PC-3 (cell line): ENCODE measurements around the gene PREB. TPM values are rescaled to one million over a fixed set of nuclear protein-coding genes. Genes with fewer than 3 reads are reported as not detected.

ENCODE experiments used
- ATAC-seq: fragments of 200-7000 bp; cut with Tn5 transposase; 2 replicates; pipeline ENCODE4 v1.9.1; 2020; ENCODE audit warnings: mild to moderate bottlenecking, moderate library complexity
- BruUV-seq: library from RNA; stranded (reverse); fragments of 400-500 nt; replicated peaks from 2 replicates; lab custom pipeline; 2021; lab: Mats Ljungman, UMichigan
- CTCF ChIA-PET: fragments of 300-600 bp; sonication (Branson Sonifier 250); formaldehyde crosslinking; loops from one replicate; lab custom pipeline; 2022; ENCODE audit warnings: antibody characterized with exemption; lab: Charles Lee
- POLR2A ChIA-PET: fragments of 300-600 bp; sonication (Branson Sonifier 250); formaldehyde crosslinking; loops from one replicate; lab custom pipeline; 2022; ENCODE audit warnings: antibody characterized with exemption; ENCODE audit not compliant: unreplicated experiment; lab: Charles Lee
- DNase-seq: peaks from one replicate; pipeline ENCODE4 v3.0.0-alpha.2; 2015
- H2AFZ ChIP-seq: fragments of 300-600 bp; sonication (generic); 2 replicates; pipeline ENCODE4 v1.6.0; 2016; ENCODE audit warnings: antibody characterized with exemption, low read length
- H3F3A ChIP-seq: fragments of 300-600 bp; sonication (generic); one replicate; pipeline ENCODE4 v1.6.0; 2017; ENCODE audit warnings: antibody characterized with exemption, low read length, control low read depth, mild to moderate bottlenecking; ENCODE audit not compliant: unreplicated experiment
- H3K27ac ChIP-seq: fragments of 300-600 bp; sonication (generic); 2 replicates; pipeline ENCODE4 v1.5.1; 2016; ENCODE audit warnings: mild to moderate bottlenecking, low read length
- H3K27me3 ChIP-seq: fragments of 300-600 bp; sonication (generic); 2 replicates; pipeline ENCODE4 v1.6.1; 2016; ENCODE audit warnings: low read length, mixed read lengths
- H3K36me3 ChIP-seq: fragments of 300-600 bp; sonication (generic); 2 replicates; pipeline ENCODE4 v1.6.1; 2016; ENCODE audit warnings: low read depth, mixed run types, low read length, mixed read lengths
- H3K4me1 ChIP-seq: fragments of 300-600 bp; sonication (generic); 2 replicates; pipeline ENCODE4 v1.5.1; 2016; ENCODE audit warnings: low read length; ENCODE audit not compliant: insufficient read depth
- H3K4me2 ChIP-seq: fragments of 300-600 bp; sonication (generic); 2 replicates; pipeline ENCODE4 v1.6.0; 2016; ENCODE audit warnings: low read length
- H3K4me3 ChIP-seq: fragments of 300-600 bp; sonication (generic); 2 replicates; pipeline ENCODE4 v1.5.1; 2016; ENCODE audit warnings: mild to moderate bottlenecking, low read length, mixed read lengths
- H3K79me2 ChIP-seq: fragments of 300-600 bp; sonication (generic); 2 replicates; pipeline ENCODE4 v1.6.1; 2017; ENCODE audit warnings: low read length, mixed read lengths
- H3K9ac ChIP-seq: fragments of 300-600 bp; sonication (generic); 2 replicates; pipeline ENCODE4 v1.6.0; 2016; ENCODE audit warnings: mild to moderate bottlenecking, low read length
- H3K9me2 ChIP-seq: fragments of 300-600 bp; sonication (generic); replicated peaks from 2 replicates; pipeline ENCODE4 v1.6.1; 2016; ENCODE audit warnings: mixed run types, low read length, mixed read lengths
- H3K9me3 ChIP-seq: fragments of 300-600 bp; sonication (generic); 2 replicates; pipeline ENCODE4 v1.6.1; 2016; ENCODE audit warnings: low read length, mixed read lengths
- H4K20me1 ChIP-seq: fragments of 300-600 bp; sonication (generic); 2 replicates; pipeline ENCODE4 v1.6.1; 2016; ENCODE audit warnings: low read length, mixed read lengths
- EZH2 ChIP-seq: fragments of 300-600 bp; sonication (generic); IDR thresholded peaks from one replicate; pipeline ENCODE4 v1.6.1; 2017; ENCODE audit warnings: antibody characterized with exemption, mild to moderate bottlenecking, low read length; ENCODE audit not compliant: unreplicated experiment
- EZH2phosphoT487 ChIP-seq: fragments of 300-600 bp; sonication (generic); IDR thresholded peaks from 2 replicates; pipeline ENCODE4 v1.6.1; 2018; ENCODE audit warnings: mild to moderate bottlenecking, antibody characterized with exemption, low read length, borderline replicate concordance
- intact Hi-C: fragments of 100-400 bp; cut with micrococcal nuclease; formaldehyde crosslinking; loops from 2 replicates; pipeline ENCODE4 v1.9.0; 2023
- total RNA-seq: library from RNA; depleted of rRNA; stranded (reverse); fragments of >200 nt; gene quantifications from 2 replicates; pipeline ENCODE4 v1.2.3, GENCODE V29; 2014
- TF ChIP-seq, protein P1 (sequence below): fragments of 300-600 bp; sonication (generic); conservative IDR thresholded peaks from 2 replicates; pipeline ENCODE4 v1.5.1; 2017; ENCODE audit warnings: antibody characterized with exemption, low read depth, mild to moderate bottlenecking, low read length

Gene PREB
- total RNA-seq, 1 experiment from 2014 or later: 85.6 TPM

DNA sequence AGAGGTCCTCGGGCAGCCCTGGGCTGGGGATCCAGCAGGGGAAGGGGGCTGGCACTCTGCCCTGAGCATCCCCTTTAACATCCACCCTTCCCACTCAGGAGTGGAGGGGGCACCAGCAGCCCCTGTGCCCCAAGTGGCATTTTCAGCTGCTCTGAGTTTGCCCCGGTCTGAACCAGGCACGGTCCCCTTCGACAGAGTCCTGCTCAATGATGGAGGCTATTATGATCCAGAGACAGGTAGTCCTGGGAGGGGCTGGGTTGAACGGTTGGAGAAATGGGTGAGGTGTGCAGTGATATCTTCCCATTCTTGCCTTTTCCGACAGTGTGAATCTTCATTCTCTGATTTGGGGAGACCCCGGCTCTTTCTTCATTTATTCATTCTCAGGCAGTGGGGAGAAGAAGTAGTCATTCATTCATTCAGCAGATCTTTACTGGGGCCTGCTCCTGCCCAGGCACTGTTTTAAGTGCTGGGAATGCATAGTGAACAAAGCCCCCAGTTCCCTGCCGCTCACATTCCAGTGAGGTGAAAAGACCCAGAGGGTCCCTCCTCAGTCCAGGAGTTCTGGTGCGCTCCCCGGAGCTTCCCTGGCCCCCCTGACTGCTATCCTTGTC, 49.3 kb downstream of the PREB start:
- peak overlapping the region; percentile 97 for H2AFZ ChIP-seq
- H3K4me1 ChIP-seq: peaks cover 19% of the 10 kb centered on the region; the same call in 1 of the 2 replicates
- H3K79me2 ChIP-seq: no peaks in the 10 kb centered on the region
- no peak for DNase-seq
- CTCF ChIA-PET: interaction anchor here (0.6 kb wide), 1 partner anchor 106 kb away, joined by 3 read pairs; no protein-coding TSS in a partner anchor
- peak overlapping the region; percentile 98 for H3K4me2 ChIP-seq
- no peaks in the 10 kb centered on the region for H3K27me3 ChIP-seq
- H3K27ac ChIP-seq: no peak overlapping the region
- H3F3A ChIP-seq: no peaks in the 10 kb centered on the region
- no peaks in the 10 kb centered on the region for H4K20me1 ChIP-seq
- H3K36me3 ChIP-seq: no peaks in the 10 kb centered on the region
- POLR2A ChIA-PET: interaction anchor here (0.6 kb wide), 1 partner anchor 178 kb away, joined by 5 read pairs; no protein-coding TSS in a partner anchor
- H3K9me2 ChIP-seq: no peaks in the 10 kb centered on the region
- peak overlapping the region; percentile 80; the same call in 1 of the 2 replicates for H3K9ac ChIP-seq
- TSS peak; percentile 66 for BruUV-seq
- TF ChIP-seq, protein P1, sequence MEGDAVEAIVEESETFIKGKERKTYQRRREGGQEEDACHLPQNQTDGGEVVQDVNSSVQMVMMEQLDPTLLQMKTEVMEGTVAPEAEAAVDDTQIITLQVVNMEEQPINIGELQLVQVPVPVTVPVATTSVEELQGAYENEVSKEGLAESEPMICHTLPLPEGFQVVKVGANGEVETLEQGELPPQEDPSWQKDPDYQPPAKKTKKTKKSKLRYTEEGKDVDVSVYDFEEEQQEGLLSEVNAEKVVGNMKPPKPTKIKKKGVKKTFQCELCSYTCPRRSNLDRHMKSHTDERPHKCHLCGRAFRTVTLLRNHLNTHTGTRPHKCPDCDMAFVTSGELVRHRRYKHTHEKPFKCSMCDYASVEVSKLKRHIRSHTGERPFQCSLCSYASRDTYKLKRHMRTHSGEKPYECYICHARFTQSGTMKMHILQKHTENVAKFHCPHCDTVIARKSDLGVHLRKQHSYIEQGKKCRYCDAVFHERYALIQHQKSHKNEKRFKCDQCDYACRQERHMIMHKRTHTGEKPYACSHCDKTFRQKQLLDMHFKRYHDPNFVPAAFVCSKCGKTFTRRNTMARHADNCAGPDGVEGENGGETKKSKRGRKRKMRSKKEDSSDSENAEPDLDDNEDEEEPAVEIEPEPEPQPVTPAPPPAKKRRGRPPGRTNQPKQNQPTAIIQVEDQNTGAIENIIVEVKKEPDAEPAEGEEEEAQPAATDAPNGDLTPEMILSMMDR: no peak
- TF ChIP-seq EZH2: no peak
- ATAC-seq: no peak
- intact Hi-C loops: loop anchor here (1.0 kb wide), 1 partner anchor 124 kb away; no protein-coding TSS in a partner anchor
- H3K9me3 ChIP-seq: no peaks in the 10 kb centered on the region
- H3K4me3 ChIP-seq: peak overlapping the region; percentile 86

DNA sequence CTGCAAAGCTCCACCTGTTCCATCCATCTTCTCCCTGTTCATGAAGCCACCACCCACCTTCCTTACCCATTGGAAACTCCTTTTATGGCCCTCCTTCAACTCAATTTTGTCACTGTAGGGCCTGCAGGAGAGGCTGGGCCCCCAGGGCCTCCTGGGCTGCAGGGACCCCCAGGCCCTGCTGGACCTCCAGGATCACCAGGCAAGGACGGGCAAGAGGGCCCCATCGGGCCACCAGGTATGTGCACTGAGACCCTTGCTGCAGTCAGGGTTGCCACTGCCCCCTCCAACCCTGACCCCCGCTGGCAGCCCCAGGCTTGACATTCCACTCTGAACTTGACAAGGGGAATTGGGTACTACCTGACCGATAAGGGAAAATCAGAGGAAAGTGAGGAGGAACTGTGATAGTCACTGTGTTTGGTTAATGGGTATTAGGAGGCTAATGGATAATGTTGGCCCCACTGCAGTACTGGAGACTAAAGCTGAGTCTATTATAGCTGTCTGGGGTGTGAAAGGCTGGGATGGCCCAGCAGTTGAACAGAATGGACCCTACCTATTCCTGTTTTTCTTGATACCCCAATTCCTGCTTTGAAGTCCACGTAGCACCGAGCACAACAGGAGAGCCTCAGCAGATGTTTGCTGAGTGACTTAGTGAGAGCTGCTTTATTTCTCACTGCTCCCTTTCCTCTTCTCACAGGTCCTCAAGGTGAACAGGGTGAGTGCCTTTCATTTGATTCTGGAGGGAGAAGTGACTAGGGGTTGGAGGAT, 50.0 kb downstream of the PREB start:
- H3K9me2 ChIP-seq: no peaks in the 10 kb centered on the region
- H3K36me3 ChIP-seq: no peaks in the 10 kb centered on the region
- no peaks in the 10 kb centered on the region for H3K27me3 ChIP-seq
- H4K20me1 ChIP-seq: no peaks in the 10 kb centered on the region
- peaks cover 19% of the 10 kb centered on the region; the same call in 1 of the 2 replicates for H3K4me1 ChIP-seq
- H3K27ac ChIP-seq: no peak overlapping the region
- H3K4me2 ChIP-seq: no peak overlapping the region
- no TSS peak for BruUV-seq
- intact Hi-C loops: loop anchor here (1.0 kb wide), 1 partner anchor 123 kb away; no protein-coding TSS in a partner anchor
- H3K9me3 ChIP-seq: no peaks in the 10 kb centered on the region
- no peak overlapping the region for H3K4me3 ChIP-seq
- no peak overlapping the region for H2AFZ ChIP-seq
- ATAC-seq (no peak), DNase-seq (no peak)
- POLR2A ChIA-PET: interaction anchor here (0.5 kb wide), 1 partner anchor 294 kb away, joined by 3 read pairs; no protein-coding TSS in a partner anchor
- H3K79me2 ChIP-seq: no peaks in the 10 kb centered on the region
- H3K9ac ChIP-seq: no peak overlapping the region
- TF ChIP-seq, protein P1: no peak
- no peak for TF ChIP-seq EZH2phosphoT487
- TF ChIP-seq EZH2: no peak
- no peaks in the 10 kb centered on the region for H3F3A ChIP-seq
- CTCF ChIA-PET: no interaction called here
